Middle frontal gyrus (tissue), 1 donor: Measurements from ENCODE around the gene PTGS2.

ENCODE experiments used
- DNase-seq: peaks from one replicate; pipeline ENCODE4 v3.0.0-alpha.2; 2015; ENCODE audit warnings: low spot score; ENCODE audit errors: extremely low spot score

Gene PTGS2

GRCh38 chr1:186680245-186681061, at the start of gene PTGS2:
PTGS2 (minus strand) TSS chr1:186680423; CDS start chr1:186680290, 133 bp downstream.
- DNase-seq: no peak

GRCh38 chr1:186722711-186723309, 42.6 kb upstream of the PTGS2 start:
- DNase-seq: no peak

- no peak for DNase-seq
These were observed 37.1 kb upstream of the PTGS2 start for GRCh38 chr1:186717286-186717685.

- DNase-seq: no peak
These were observed 35.9 kb upstream of the PTGS2 start for GRCh38 chr1:186715887-186716809.

DNA sequence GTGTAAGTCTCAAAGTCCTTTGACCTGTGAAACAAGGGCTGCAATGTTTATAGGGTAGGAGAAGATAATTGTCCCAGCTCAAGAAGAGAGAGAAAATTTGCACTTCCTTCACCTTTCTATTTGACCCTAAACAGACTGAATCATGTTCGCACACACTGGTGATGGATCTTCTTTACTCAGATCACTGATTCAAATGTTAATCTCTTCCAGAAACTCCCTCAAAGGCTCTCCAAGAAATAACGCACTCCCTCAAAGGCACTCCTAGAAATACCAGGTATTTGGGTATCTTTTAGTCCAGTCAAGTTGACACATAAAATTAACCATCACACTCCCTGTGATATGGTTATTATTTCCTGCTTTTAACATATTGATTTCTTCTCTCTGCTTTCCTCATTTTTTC, 30.5 kb upstream of the PTGS2 start:
- DNase-seq: no peak

DNA sequence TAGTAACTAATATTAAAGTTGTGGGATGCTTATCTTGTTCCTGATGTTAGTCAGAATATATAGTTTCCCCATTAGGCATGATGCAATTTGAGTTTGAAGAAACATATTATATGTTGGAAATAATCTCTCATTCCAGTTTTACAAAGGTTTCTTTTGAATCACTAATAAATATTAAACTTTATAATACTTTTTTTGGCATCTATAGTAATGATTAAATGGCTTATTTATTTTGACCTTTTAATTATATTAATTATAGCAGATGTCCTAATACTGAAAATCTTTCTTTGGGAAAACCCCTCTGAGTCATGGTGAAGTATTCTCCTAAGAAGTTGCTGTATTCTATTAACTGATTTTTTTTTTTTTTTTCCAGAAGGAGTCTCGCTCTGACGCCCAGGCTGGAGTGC, 28.5 kb upstream of the PTGS2 start:
- no peak for DNase-seq

DNA sequence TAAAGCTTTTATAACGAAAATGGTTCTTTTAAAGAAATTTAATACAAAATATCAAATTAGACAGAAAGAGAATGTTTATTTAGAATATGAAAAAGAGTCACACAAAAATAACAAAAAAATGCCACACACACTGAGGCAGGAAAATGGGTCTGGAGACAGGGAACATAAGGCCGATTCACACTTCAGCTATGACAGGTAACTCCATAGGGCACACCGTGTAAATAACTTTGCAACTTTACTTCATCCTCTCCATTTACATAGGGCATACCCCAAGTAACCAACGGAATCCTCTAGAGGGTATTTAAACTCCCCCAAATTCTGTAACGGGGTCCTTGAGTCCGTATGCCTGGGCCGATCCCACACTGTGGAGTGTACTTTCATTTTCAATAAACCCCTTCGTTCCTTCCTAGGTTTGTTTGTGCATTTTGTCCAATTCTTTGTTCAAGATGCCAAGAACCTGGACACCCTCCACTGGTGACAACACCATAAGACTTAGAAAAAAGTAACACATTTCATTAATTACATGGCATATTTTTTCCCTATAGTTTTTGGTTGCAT, 23.1 kb upstream of the PTGS2 start:
- DNase-seq: no peak

DNA sequence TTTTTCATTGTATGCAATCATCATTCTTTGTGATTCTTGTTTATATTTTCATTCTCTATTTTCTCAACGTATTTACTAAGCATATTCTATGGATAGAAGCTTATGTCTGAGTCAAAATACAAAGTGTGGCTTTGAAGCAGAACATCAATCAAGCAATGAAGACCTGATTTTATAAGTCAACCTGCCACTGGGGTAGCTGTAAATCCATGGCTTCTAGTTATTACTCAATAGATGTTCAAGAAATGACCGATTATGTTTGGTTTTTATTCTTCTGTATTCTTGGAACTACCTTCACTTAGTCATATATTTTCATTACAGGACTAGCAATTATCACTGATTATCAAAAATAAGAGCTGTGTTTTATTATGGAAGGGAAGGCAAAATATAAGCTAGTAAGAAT, 20.5 kb upstream of the PTGS2 start:
- no peak for DNase-seq

DNA sequence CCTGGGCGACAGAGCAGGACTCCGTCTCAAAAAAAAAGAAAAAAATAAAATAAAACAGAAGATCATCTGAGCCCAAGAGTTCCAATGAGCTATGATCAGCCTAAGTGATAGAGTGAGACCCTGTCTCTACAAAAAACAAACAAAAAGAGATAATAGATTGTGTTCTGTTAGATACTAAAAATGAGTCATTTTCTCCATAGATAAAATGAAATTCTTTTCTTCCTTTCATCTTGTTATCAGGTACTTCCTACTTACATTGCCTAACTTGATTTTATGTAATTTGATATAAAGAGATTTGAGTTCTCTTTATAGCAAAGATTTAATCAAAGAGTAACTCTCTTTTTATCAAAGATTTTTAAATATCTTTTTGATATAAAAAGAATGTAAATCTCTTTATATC, 19.3 kb upstream of the PTGS2 start:
- DNase-seq: no peak

DNA sequence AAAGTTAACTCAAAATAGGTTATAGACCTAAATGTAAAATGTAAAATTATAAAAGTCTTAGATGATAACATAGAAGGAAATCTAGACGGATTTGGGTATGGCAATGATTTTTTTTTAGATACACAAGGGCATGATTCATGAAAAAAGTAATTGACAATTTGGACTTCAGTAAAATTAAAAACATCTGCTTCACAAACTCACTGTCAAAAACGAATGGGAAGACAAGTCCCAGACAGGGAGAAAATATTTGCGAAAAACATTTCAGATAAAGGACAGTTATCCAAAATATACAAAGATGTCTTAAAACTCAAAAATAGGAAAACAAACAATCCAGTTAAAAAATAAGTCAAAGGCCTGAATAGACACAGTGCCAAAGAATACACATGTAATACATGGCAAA, 9.7 kb upstream of the PTGS2 start:
- no peak for DNase-seq

- no peak for DNase-seq
These were observed 9.2 kb upstream of the PTGS2 start for GRCh38 chr1:186689376-186689775.

DNA sequence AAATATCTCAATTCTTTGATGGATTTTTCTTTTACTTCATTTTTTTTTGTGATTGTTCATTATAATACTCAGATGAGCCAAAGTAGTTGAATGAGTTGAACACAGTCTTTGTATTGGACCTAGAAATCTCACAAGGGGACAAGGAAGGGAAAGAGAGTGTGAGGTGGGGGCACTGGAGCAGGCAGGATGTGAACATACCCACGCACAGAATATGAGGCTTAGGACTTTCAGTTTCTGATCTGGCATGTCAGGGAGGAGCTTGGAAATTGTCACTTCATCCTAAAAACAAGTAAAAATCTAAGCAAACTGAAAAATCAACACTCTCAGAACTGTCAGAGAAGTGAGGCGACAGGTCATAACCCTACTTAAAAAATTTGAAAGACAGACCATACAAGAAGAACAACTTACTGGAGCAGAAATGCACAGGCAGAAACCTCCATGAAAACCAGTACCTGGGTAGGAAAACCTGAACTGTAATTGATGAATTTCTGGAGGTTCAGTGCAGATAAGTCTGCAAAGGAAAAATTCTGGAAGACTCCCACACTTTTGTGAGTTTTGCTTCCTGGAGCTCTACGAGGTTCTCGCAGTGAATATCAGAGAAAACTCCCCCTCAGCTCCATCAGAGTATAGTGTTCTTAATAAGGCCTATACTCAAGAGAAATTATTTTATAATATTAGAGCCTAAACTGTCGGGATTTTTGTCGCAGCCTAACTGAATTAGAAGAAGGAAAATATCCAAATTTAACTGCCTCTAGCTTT, 3.6 kb upstream of the PTGS2 start:
- no peak for DNase-seq

DNA sequence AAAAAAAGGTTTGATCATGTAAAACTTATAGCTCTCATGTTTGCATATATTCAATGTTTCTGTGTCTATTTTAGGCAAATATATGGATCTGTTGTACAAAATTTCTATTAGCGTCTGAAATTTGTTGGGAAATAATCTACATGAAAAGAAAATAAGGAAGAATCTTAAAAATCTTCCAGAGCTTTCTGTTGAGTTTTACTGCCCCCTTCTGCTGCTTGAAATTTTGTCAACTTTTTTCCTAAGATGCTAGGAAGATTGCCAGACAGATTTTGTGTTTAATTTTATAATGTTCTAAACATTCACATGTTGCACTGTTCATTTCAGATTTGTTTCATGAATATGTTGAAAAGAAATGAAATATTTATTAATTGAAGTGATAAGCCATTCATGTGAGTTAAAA, 2.5 kb upstream of the PTGS2 start:
- no peak for DNase-seq

- no peak for DNase-seq
These were observed 1.6 kb upstream of the PTGS2 start for GRCh38 chr1:186681801-186682200.

GRCh38 chr1:186681121-186681520, 898 bp upstream of the PTGS2 start:
- DNase-seq: no peak

GRCh38 chr1:186679924-186680244, 339 bp downstream of the PTGS2 start:
- DNase-seq: no peak

- no peak for DNase-seq
These were observed 2.1 kb downstream of the PTGS2 start for GRCh38 chr1:186678155-186678554.

DNA sequence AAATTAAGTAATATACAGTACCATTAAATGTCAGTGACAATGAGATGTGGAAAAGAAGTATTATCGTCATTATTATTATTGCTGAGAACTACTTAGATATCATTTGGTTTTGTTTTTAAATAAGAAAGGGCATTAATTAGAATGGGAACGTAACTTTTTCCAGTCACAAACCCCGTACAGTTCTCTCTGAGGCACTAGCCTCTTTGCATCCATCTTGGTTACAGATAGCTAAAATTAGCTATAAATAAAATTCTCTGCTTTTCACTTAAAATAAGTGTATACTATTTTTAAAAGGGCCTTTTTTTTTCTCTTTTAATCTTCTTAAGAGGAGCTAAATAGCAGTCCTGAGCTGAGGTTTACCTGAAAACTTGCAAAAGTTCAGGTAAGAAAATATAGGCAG, 7.6 kb downstream of the PTGS2 start:
- no peak for DNase-seq

GRCh38 chr1:186672131-186672530, 8.1 kb downstream of the PTGS2 start:
- no peak for DNase-seq

GRCh38 chr1:186671136-186671825, 8.9 kb downstream of the PTGS2 start:
- no peak for DNase-seq
